Left lung (tissue), 10 donors: Measurements from ENCODE around the gene STRIP2. TPM values are rescaled to one million over a fixed set of nuclear protein-coding genes. Genes with fewer than 3 reads are reported as not detected.
"Not testable (repeated sequence)": the region's sequence is repeated elsewhere in the genome, so short reads cannot be mapped to it uniquely, and the experiment has no call there.

Source experiments
- ATAC-seq: fragments of 200-7000 bp; cut with Tn5 transposase; one replicate; pipeline ENCODE4 v1.9.1; 2020; ENCODE audit warnings: moderate library complexity
- DNase-seq, 4 donors: peaks; one replicate each; pipeline ENCODE4 v3.0.0-alpha.2; 2013 to 2020
- H3K27ac ChIP-seq, 2 donors: fragments of 200-600 bp; sonication (generic) in 1 of 2; one replicate each; pipeline versions ENCODE4 v1.5.0 to v1.8.0; 2020 to 2021
- H3K27me3 ChIP-seq, 2 donors: fragments of 200-600 bp; sonication (generic) in 1 of 2; one replicate each; pipeline versions ENCODE4 v1.5.0 to v1.8.0; 2020 to 2021
- H3K36me3 ChIP-seq, 2 donors: fragments of 200-600 bp; sonication (generic) in 1 of 2; one replicate each; pipeline versions ENCODE4 v1.5.0 to v1.8.0; 2020 to 2021
- H3K4me1 ChIP-seq, 2 donors: fragments of 200-600 bp; one replicate each; pipeline ENCODE4 v1.8.0; 2021
- H3K4me3 ChIP-seq, 2 donors: fragments of 200-600 bp; sonication (generic) in 1 of 2; one replicate each; pipeline versions ENCODE4 v1.5.0 to v1.8.0; 2020 to 2021; ENCODE audit warnings: mild to moderate bottlenecking in 1 of 2
- H3K9me3 ChIP-seq, 2 donors: fragments of 200-600 bp; sonication (generic) in 1 of 2; one replicate each; pipeline versions ENCODE4 v1.5.0 to v1.8.0; 2020 to 2021
- intact Hi-C, 2 donors: fragments of 100-400 bp; cut with DNase I; formaldehyde crosslinking; loops; one replicate each; pipeline versions ENCODE4 v1.11.2 to v1.14.2; 2022
- polyA plus RNA-seq, 6 donors: library from polyadenylated mRNA; unstranded; fragments of 120-200 nt; gene quantifications; one replicate each; pipeline ENCODE4 v1.2.1, GENCODE V29; 2013; ENCODE audit not compliant: insufficient read length in 6 of 6
- total RNA-seq, 2 donors: library from RNA; stranded (reverse); fragmentation: NEBNext Ultra II Directional; extraction: Animal tissue kit (Norgen Biotek cat#: 25700); gene quantifications; one replicate each; pipeline ENCODE4 v1.2.1, GENCODE V29; 2021
- TF ChIP-seq, protein P1 (sequence below), 2 donors: fragments of 200-600 bp; sonication (generic) in 1 of 2; IDR thresholded peaks; one replicate each; pipeline versions ENCODE4 v1.5.0 to v1.8.0; 2021; ENCODE audit warnings: antibody characterized with exemption in 2 of 2
- donor health status: DM: no; HTN: yes; CAD: no.
- donor health status: DM: no; HTN: no; CAD: no.

STRIP2 gene
- total and polyA plus RNA-seq, 8 donors, result 4.4 to 6.3 (median 5.6) TPM

DNA sequence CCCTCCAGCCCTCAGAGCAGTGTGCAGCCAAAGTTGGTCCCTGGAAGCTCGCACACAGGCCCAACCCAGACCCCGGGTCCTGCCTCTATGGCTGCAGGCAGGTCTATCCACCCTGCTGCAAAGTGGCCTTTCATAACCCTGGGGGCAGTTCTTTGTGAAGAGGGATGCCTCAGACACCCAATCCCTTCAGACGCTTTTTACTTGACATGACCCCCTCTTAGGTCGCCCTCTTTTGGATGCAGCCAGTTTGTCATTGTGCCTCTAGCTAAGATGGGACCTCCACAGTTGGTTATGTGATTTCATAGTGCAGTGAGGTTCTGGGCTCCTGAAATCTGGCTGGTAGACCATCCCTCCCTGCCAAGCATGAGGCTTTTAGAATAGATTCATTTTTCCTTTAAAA lies 95.4 kb downstream of the STRIP2 start:
- Histone ChIP-seq H3K4me3 (no peak overlapping the region), H3K4me1 (peaks cover 0 to 1% of the 10 kb centered on the region in 2 donors), H3K9me3 (no peaks in the 10 kb centered on the region), H3K36me3 (no peaks in the 10 kb centered on the region), H3K27ac (no peak overlapping the region), H3K27me3 (no peaks in the 10 kb centered on the region)
- TF ChIP-seq, protein P1, sequence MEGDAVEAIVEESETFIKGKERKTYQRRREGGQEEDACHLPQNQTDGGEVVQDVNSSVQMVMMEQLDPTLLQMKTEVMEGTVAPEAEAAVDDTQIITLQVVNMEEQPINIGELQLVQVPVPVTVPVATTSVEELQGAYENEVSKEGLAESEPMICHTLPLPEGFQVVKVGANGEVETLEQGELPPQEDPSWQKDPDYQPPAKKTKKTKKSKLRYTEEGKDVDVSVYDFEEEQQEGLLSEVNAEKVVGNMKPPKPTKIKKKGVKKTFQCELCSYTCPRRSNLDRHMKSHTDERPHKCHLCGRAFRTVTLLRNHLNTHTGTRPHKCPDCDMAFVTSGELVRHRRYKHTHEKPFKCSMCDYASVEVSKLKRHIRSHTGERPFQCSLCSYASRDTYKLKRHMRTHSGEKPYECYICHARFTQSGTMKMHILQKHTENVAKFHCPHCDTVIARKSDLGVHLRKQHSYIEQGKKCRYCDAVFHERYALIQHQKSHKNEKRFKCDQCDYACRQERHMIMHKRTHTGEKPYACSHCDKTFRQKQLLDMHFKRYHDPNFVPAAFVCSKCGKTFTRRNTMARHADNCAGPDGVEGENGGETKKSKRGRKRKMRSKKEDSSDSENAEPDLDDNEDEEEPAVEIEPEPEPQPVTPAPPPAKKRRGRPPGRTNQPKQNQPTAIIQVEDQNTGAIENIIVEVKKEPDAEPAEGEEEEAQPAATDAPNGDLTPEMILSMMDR (IDR thresholded peaks at IDR 0.05), result no peak
- no peak for ATAC-seq
- DNase-seq, result no peak
- intact Hi-C loops, result no loop called here

DNA sequence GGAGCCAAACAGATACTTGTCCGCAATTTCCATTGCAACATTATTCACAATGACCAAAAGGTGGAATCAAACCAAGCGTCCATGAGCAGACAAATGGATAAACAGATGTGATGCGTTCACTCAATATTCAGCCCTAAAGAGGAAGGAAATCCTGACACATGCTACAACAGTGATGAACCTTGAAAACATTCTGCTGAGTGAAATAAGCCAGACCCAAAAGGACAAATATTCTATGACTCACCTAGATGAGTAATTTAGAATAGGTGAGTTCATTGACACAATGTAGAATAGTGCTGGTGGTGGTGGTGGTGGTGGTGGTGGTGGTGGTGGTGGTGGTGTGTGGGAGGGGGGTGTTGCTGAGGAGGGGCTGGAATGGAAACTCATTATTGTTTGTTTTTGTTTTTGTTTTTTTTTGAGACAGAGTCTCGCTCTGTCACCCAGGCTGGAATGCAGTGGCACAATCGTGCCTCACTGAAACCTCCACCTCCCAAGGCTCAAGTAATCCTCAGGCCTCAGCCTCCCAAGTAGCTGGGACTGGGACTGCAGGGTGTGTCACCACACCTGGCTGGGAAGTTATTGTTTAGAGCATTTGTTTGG lies 96.7 kb downstream of the STRIP2 start:
- Histone ChIP-seq H3K36me3 (no peaks in the 10 kb centered on the region), H3K4me1 (no peaks in the 10 kb centered on the region), H3K27ac (no peak overlapping the region), H3K9me3 (no peaks in the 10 kb centered on the region), H3K4me3 (no peak overlapping the region), H3K27me3 (no peaks in the 10 kb centered on the region)
- intact Hi-C loops, result no loop called here
- ATAC-seq, result no peak
- TF ChIP-seq, protein P1 (IDR thresholded peaks at IDR 0.05), result no peak
- no peak for DNase-seq

DNA sequence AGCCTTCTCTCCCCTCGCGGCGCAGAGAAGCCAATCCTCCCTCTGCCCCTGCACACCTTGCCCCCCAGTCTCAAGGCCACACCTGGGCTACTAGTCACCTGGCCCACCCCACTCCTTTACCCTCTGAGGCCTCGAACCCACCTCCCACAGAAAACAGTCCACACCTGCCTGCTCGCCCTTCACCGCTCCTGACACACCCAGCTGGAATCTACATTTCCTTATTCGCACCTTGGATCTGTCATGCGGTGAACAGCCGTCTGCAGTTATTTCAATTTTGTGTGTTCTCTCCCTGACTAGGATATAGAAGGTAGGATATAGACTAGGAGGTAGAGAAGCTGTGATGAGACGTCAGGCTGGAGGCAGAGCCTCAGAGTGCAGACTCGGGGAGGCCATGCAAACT lies 97.5 kb downstream of the STRIP2 start:
- Histone ChIP-seq H3K4me1 (no peaks in the 10 kb centered on the region), H3K36me3 (no peaks in the 10 kb centered on the region), H3K4me3 (no peak overlapping the region), H3K9me3 (no peaks in the 10 kb centered on the region), H3K27ac (no peak overlapping the region), H3K27me3 (no peaks in the 10 kb centered on the region)
- TF ChIP-seq, protein P1 (IDR thresholded peaks at IDR 0.05), result no peak
- DNase-seq (no peak), ATAC-seq (no peak)
- intact Hi-C loops, result no loop called here

DNA sequence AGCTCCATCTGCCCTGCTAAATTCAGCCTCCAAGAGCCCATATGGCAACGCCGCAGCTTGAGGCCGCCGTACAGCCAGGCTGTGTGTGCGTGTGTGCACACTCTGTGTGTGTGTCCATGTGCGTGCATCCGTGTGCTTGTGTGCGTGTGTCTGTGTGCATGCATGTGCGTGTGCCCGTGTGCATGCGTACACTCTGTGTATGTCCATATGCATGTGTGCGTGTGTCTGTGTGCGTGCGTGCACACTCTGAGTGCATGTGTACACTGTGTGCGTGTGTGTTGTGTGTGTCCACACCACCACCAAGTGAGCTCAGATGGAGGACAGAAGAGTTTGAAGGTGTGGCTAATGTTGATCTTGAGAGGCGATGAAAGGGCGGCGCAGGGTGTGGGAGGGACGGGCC lies 98.1 kb downstream of the STRIP2 start:
- Histone ChIP-seq H3K27me3 (no peaks in the 10 kb centered on the region), H3K4me3 (no peak overlapping the region), H3K36me3 (no peaks in the 10 kb centered on the region), H3K4me1 (no peaks in the 10 kb centered on the region), H3K9me3 (no peaks in the 10 kb centered on the region), H3K27ac (no peak overlapping the region)
- DNase-seq (no peak), ATAC-seq (no peak)
- TF ChIP-seq, protein P1 (IDR thresholded peaks at IDR 0.05), result no peak
- intact Hi-C loops, result no loop called here

DNA sequence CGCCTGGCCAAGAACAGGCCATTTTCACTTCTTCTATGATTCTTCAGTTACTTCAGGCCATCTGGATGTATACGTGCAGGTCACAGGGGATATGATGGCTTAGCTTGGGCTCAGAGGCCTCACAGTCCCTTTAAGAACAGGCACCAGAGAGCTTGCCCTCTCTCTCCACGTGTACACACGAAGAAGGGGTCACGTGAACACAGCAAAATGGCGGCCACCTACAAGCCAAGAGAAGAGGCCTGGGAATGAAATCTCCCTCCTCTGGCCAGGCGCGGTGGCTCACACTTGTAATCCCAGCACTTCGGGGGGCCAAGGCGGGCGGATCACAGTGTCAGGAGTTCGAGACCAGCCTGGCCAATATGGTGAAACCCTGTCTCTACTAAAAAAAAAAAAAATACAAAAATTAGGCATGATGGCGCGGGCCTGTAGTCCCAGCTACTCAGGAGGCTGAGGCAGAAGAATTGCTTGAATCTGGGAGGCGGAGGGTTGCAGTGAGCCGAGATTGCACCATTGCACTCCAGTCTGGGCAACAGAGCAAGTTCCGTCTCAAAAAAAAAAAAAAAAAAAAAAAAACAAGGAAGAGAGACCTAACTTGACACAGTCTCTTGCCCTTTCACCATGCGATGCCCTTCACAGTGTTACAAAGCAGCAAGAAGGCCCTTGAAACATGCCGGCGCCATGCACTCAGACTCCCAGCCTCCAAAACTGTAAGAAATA lies 100.5 kb downstream of the STRIP2 start:
- H3K4me3 ChIP-seq, H3K27me3 ChIP-seq, H3K27ac ChIP-seq, ATAC-seq, H3K4me1 ChIP-seq, DNase-seq, H3K9me3 ChIP-seq, intact Hi-C loops, H3K36me3 ChIP-seq: not testable (repeated sequence)
